GM19467 (cell line): ENCODE data around the gene GRM8.

ENCODE experiments used
- ATAC-seq: cut with Tn5 transposase; IDR thresholded peaks from one replicate; pipeline ENCODE4 v1.9.1; 2021; ENCODE audit warnings: mild to moderate bottlenecking, moderate library complexity; ENCODE audit not compliant: unreplicated experiment

Gene GRM8

GRCh38 chr7:126450269-126450671, 802.5 kb downstream of the GRM8 start:
- peak; percentile 98 for ATAC-seq

DNA sequence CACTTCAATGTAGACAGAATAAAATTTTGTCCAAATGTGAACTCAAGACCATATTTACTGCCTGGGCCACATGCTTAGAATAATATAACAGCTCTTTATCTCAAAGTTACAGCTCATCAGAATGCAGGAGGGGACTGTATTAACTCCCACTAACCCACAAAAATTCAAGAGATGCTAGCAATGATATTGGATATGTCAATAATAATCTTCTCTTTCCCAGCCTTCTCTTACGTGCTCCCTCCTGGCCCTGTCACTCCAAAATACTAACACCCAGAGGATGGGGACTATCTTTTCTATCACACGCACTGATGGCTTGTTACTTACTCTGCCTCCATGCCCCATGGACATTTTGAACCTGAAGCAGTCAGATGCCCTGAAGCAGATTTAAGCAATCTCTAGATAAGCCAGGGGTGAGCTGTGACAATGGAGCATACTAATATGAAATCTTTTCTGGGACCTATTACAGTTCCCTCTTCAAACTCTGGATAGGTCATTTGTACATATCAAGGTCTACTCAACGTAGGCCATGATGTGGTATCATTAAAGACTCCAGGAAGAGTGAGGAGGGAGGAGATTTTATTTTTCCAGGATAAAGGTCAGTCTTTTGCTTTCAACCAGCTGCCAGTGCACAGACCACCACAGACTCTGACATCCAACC, 803.0 kb downstream of the GRM8 start:
- ATAC-seq: peak; percentile 2

DNA sequence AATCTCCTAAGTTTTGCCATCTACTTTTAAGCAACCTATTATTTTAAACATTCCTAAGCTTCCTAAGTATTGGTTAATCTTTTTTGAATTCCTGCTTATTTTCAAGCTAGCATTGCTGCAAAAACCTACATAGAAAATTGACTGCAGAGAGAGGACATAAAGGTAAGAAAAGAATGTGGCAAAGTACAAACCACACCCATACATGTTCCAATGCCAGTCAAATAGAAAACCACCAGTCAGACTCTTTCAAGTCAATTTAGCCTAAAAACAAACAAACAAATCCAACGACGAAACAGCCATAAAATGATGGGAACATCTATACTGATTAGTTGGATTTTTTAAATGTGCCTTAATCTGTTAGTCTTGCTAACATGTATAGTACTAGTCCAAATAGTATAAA, 804.8 kb downstream of the GRM8 start:
- ATAC-seq: no peak

- no peak for ATAC-seq
Observed at GRCh38 chr7:126445991-126446390, 806.8 kb downstream of the GRM8 start.

- ATAC-seq: no peak
Observed at GRCh38 chr7:126443951-126444350, 808.8 kb downstream of the GRM8 start.

- ATAC-seq: no peak
Observed at GRCh38 chr7:126442908-126443307, 809.8 kb downstream of the GRM8 start.

DNA sequence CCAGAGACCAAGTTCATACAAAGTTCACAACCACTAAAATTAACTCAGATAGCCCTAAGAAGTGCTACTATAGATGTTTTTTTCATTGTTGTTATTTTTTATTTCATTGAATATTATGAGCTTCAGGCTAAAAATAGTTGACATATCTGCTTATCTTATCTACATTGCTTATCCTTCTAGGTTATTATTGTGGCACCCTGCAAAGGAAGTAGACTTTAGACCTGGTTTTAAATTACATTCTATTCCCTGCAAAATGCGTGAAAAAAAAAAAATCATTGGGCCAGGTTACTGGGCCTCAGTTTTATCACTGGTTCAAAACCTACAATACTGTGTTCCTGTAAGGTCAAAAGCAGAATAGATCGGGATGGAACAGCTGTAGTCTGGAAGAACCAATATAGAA, 811.0 kb downstream of the GRM8 start:
- no peak for ATAC-seq

GRCh38 chr7:126440542-126440941, 812.2 kb downstream of the GRM8 start:
- no peak for ATAC-seq

DNA sequence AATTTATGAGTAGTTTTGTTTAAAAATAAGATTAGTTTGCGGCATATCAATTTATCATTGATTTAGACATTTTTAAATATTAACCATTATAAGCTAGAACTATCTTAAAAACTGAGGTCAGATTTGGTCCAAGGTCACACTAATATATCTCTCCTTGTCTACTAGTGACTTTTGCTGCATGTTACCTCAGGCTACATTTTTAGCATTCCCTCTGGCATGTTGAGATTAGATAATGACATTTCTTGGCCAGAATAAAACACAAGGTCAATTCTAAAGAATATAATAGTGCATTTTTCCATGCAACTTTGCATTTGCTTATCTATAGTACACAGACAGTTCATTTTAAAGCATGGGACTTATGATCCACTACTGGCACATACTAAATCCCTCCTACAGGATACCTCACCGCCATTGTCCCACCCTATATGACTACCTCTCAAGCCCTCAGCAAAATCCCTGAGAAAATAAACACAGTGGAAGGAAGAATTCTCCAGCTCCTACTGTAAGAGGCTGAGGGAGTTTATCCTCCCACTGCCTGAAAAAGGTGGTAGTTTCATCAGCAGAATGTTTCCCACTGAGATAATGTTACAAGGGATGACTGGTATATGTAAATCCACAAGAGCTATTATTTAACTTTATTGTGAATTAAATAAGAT, 816.4 kb downstream of the GRM8 start:
- ATAC-seq: no peak

DNA sequence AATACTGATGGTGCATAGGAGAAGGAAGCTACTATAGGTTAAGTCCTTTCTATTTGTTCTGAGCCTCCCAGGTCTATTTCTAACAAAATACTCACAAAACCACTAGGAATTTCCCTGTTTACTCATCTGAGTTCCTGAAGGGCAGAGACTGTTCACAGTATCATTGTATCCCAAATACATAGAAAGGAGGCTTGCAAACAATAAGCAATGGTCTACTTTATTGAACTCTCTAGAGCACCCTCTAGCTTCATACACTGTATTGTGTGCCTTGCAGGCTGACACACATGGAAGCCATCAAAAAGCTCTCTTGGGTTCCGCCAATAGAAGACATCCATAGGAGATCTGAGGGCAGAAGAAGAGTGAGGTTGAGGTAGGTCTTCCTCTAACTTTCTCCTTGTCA, 826.1 kb downstream of the GRM8 start:
- ATAC-seq: no peak

- no peak for ATAC-seq
Observed at GRCh38 chr7:126424985-126425384, 827.8 kb downstream of the GRM8 start.

GRCh38 chr7:126419047-126419446, 833.7 kb downstream of the GRM8 start:
- no peak for ATAC-seq

GRCh38 chr7:126411821-126412383, 840.8 kb downstream of the GRM8 start:
- ATAC-seq: peak; percentile 79

DNA sequence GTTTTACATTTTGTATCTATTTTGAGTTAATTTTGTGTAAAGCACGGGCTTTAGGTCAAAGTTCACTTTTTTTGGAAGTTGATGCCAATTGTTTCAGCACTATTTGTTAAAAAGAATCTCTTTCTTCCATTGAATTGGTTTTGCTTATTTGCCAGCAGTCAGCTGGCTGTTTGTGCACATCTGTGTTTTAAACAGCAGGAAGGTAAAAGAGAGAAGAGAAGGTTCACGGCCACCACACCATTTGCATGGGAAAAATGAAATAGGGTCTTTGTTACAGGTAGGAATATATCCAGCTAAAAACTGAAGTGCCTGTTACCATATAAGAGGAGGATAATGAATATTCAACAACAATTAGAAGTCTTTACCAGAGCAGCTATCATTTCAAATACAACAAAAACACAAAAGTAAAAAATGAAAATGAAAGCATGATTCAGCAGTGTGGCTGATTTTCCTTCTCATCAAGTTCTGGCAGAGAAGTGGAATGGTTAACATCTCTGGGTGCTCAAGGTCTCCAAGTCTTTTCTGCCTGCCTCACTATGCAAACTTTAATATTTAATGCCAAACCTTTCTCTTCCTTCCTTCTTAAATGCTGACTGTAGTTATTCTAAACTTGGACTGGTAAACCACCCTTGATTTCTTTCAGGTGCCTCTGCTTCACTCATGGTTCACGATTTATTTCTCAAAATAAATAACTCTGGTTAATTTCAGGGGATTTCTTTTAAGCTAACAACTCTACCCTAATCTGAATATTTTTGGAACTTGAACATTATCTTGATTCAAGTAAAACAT, 841.5 kb downstream of the GRM8 start:
- ATAC-seq: peak; percentile 31

- ATAC-seq: no peak
Observed at GRCh38 chr7:126403040-126403439, 849.7 kb downstream of the GRM8 start.

DNA sequence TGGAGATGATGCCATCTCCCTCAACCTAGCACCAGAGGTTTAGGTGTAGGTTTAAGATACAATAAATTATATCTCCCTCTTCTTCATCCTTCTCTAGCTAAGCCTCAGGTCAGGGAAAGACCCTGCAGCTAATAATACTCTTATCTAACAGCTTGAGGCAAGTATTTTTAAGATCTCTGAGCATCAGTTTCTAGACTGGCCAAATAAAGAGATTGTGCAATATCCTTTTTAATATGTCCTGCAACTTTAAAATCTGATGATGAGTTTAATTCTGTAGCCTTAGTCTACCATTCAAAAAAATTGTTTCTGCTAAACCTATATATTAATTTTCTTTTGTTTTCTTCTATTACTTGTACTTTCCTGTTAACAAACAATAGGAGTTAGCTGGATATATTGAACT, 850.8 kb downstream of the GRM8 start:
- no peak for ATAC-seq

- ATAC-seq: no peak
Observed at GRCh38 chr7:126398851-126399529, 853.8 kb downstream of the GRM8 start.

DNA sequence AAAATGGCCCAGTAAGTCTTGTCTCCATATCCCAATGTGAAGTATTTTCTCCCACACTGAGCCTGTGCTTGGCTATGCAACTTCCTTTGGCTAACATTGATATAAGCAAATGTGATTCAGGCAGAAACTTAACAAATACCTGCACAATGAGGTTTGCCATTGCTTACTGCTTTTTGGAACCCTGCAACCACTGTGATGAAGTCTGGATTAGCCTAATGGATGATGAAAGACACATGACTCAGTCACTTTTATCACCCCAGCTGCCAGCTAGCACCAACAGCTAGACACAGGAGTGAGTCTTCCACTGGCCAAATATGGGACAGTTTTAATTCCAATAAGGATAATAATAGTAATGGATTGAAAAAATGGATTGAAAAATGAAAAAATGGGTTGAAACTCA, 854.5 kb downstream of the GRM8 start:
- no peak for ATAC-seq

DNA sequence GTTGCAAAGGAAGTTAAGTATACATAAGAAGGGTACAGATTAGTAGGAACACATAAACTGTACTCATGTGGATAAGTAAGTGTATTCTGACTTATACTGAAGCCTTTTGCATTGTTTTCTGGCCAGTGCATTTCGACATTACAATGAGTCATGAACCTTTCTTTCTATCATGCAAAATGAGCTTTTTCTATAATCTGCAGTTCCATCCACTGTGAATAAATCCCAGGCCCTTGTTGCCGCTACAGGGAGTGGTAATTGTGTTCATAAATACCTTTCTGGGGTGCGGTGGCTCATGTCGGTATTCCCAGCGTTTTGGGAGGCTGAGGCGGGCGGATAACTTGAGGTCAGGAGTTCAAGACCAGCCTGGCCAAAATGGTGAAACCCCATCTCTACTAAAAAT, 858.3 kb downstream of the GRM8 start:
- ATAC-seq: no peak
